NCI-H1930 (cell line): Measurements from ENCODE around the gene LGALS9B.
"Not testable (repeated sequence)": the region's sequence is repeated elsewhere in the genome, so short reads cannot be mapped to it uniquely, and the experiment has no call there.

Experiments
- DNase-seq, 2 experiments: peaks; one replicate each; lab custom pipeline; 2025; lab: John Stamatoyannopoulos, UW

Gene LGALS9B

GRCh38 chr17:20467447-20467846 is at the start of gene LGALS9B:
Gene LGALS9B, minus strand, starts transcription at chr17:20467539. Its CDS starts 69 bp downstream, at chr17:20467470.
- DNase-seq: not testable (repeated sequence)

- not testable (repeated sequence) for DNase-seq
Observed at GRCh38 chr17:20516986-20517385, 49.6 kb upstream of the LGALS9B start.

GRCh38 chr17:20515099-20515498 is 47.8 kb upstream of the LGALS9B start:
- not testable (repeated sequence) for DNase-seq

- not testable (repeated sequence) for DNase-seq
Observed at GRCh38 chr17:20513539-20513938, 46.2 kb upstream of the LGALS9B start.

DNA sequence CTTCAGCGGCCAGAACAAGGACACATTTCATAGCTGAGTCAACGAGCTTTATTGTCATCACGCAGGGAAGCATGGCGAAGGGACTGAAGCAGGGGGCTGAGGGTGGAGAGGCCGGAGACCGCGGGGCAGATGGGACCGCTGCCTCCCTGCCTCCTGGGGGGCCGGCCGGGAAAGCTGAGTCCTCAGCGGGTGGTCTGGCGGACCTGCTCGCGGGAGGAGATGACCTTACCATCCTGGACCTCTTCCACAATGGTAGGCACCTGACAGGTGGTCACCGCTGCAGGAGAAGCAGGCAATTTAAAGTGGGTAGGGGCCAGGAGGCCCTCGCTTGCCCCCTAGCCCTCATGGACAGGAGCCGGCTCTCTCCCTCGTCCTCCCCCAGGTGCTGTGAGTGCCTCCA is 45.0 kb upstream of the LGALS9B start:
- not testable (repeated sequence) for DNase-seq

DNA sequence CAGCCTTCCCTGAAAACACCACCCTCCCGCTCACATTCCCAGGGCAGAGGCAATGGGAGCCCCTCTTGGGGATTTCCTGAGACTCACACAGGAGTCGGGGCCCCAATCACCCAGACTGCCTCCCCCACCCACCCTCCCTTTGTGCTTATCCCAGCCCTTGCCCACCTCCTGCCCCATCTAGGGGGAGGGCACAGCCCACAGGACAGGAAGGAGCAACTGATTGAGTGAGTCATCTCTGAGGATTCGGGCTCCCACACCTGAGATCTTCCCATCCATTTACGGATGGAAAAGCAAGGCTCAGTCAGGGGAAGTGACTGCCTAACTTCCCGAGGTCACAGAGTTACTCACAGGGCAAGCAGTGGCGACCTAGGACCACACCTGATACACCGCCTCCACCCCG is 44.4 kb upstream of the LGALS9B start:
- DNase-seq: not testable (repeated sequence)

GRCh38 chr17:20505333-20505732 is 38.0 kb upstream of the LGALS9B start:
- DNase-seq: not testable (repeated sequence)

DNA sequence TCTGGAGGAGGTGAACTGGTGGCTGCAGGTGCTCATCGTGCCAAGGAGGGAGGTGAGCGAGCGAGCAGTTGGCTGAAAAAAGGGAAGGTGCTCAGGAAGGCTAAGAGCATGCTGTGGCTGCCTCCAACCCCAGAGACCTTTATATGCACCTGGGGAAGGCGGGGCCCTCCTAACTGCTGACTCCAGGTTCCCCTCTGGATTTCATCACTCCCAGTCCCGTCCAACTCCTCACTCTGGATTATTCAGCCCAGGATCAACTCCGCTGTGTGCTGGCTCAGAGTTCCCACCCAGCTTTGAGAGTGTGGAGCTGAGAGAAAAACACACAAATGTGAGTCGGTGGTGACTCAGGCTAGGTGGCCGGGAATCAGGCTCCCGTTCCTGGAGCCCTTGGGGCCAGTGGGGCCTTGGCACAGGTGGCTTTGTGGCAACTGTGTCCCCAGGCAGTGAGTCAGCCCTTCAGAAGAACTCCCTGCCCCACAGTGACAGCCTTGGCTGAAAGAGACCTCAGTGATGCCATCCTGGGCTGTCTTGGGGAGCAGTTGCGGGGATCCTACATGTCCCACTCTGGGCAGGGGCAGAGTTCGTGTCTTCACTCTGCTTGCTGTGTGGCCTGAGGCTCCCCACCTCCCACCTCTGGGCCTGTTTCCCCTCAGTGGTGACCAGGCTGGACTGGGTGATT is 37.2 kb upstream of the LGALS9B start:
- DNase-seq: not testable (repeated sequence)

DNA sequence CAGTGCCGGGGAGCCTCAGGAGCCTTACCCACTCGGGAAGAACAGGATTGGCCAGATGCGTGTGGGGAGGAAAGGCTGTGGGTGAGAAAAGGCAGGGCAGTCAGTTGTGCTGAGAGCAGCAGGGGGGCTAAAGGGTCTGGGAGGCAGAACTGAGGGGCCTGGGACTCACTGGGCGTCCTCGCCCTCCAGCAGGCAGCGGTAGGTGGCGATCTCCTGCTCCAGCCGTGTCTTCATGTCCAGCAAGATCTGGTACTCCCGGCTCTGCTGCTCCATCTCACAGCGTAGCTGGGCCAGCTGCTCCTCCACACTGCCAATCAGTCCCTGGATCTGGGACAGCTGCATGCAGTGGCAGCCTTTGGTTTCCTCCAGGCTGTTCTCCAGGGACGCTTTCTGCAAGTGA is 34.6 kb upstream of the LGALS9B start:
- not testable (repeated sequence) for DNase-seq

GRCh38 chr17:20500346-20500745 is 33.0 kb upstream of the LGALS9B start:
- DNase-seq: not testable (repeated sequence)

- DNase-seq: not testable (repeated sequence)
Observed at GRCh38 chr17:20495420-20495819, 28.1 kb upstream of the LGALS9B start.

GRCh38 chr17:20494735-20495134 is 27.4 kb upstream of the LGALS9B start:
- not testable (repeated sequence) for DNase-seq

- DNase-seq: not testable (repeated sequence)
Observed at GRCh38 chr17:20494147-20494546, 26.8 kb upstream of the LGALS9B start.

DNA sequence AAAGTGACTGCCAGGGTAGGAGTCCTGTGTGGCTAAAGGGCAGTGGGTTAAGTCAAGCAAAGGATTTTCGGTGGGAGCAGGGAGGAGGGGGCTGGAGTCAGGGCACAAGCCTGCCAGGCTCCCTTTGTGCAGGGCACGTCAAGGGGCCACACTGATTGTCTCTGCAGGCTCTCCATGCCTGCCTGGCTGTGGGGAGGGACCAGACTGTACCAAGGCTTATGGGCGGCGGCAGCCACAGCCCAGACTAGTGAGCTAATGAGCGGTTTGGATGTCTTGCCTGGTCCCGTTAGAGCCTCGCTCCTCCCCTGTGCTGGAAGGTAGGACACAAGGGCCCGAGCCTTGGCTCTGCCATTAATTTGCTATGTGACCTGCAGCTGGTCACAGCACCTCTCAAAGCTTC is 25.6 kb upstream of the LGALS9B start:
- not testable (repeated sequence) for DNase-seq

GRCh38 chr17:20492099-20492498 is 24.8 kb upstream of the LGALS9B start:
- DNase-seq: not testable (repeated sequence)

DNA sequence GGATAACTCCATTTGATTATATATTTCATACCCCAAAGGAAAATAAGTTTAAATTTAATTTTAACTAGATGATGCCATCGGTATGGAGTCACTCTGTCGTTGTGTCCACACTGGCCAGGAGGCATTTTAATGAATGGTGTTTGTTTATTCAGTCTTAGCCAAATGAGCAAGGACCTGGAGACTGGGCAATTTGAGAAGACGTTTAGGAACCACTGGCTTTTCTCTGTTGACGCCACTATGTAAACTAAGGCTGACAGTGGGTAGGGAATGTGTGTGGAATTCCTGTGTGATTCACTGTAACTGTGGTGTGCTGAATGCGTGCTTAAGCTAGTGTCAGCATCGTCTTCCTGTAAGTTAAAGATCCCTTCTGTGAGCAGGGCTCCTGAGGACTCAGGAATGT is 17.6 kb upstream of the LGALS9B start:
- peak in 1 of 2 experiments; percentile 6 for DNase-seq

DNA sequence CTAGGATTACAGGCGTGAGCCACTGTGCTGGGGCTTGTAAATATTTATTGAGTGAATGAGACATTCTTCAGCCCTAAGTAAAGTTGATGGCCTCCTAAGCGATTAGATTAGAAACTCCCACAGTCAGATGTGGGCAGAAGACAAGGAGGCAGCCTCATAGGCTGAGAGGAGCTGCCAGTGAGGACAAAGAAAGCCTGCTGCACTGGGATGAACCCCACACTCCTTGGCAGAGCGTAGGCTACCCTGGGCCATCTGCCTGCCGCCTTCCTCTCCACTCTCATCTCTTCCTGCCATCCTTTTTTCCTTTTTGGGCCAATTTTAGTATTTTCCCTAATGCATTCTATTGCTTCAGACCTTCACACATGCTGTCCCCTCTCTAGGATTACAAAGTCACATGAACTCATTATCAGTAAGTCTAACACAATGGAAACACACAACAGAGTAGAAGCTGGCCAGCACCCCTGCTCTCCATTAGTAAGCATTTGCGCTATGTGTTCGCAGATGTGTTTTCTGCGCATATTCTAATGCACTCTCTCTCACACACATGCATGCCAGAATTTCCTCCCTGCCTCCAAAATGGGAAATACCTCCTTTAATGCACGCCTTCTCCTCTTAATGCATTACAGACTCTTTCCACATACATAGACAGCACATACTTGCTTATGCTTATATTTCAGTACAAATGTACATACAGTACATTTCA is 12.7 kb upstream of the LGALS9B start:
- DNase-seq: not testable (repeated sequence)

- not testable (repeated sequence) for DNase-seq
Observed at GRCh38 chr17:20477398-20478071, 10.2 kb upstream of the LGALS9B start.

GRCh38 chr17:20475137-20475831 is 7.9 kb upstream of the LGALS9B start:
- DNase-seq: not testable (repeated sequence)

- DNase-seq: not testable (repeated sequence)
Observed at GRCh38 chr17:20474081-20474480, 6.7 kb upstream of the LGALS9B start.

DNA sequence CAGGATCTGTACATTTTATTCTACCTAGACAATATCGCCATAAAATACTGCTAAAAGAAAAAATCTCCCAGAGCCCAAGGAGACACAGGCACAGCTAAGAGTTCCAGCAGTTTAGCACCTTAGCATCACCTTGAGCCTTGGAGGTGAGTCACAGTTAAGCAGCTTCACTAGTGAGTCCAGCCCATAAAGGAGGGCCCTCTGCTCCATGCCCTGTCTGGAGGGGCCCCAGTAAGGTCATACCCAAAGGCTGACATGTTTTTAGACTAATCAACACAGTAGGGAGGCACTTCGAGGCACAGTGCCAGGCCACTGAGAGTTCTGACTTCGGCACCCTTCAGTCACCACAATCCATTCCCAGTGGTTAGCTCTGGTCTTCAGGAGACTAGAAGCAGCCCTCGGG is 2.6 kb upstream of the LGALS9B start:
- DNase-seq: not testable (repeated sequence)

DNA sequence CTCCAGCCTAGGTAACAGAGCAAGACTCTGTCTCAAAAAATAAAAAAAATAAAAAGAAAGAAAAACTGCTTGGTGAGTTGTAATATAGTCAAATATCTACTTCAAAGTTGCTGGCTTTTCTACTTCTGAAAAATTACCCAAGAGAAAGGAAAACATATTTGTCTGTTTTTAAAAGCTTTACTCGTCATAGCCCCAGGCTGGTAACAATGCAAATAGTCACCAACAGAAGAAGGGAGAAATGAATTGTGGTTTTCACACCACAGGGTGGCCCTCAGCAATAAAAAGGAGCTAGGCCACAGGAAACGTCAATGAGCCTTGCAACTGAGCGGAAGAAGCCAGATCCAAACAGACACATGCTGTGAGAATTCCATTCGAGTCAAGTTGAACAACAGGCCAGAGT is 1.8 kb upstream of the LGALS9B start:
- not testable (repeated sequence) for DNase-seq
